Body of pancreas (tissue), 4 donors: Measurements from ENCODE around the gene CATSPER4.

Source experiments
- CTCF ChIP-seq, 7 experiments: fragments of 450-650 bp in 4 of 7; fragments of 200-600 bp in 3 of 7; sonication (generic) in 3 of 7; IDR thresholded peaks; one replicate each; pipeline ENCODE4 v1.5.1; 2016 to 2019; ENCODE audit warnings: antibody characterized with exemption in 7 of 7
- POLR2A ChIP-seq, 3 donors: fragments of 450-650 bp; IDR thresholded peaks; one replicate each; pipeline ENCODE4 v1.6.1; 2016; ENCODE audit warnings: antibody characterized with exemption in 3 of 3, mild to moderate bottlenecking in 2 of 3

- TF ChIP-seq CTCF (IDR thresholded peaks at IDR 0.05) = no peak
- no peak for TF ChIP-seq POLR2A (IDR thresholded peaks at IDR 0.05)
Measured at GRCh38 chr1:26184883-26185282, 5.5 kb upstream of the CATSPER4 start.
